ENCODE data around the gene RGS9BP.
"Not testable (repeated sequence)": the region's sequence is repeated elsewhere in the genome, so short reads cannot be mapped to it uniquely, and the experiment has no call there.

Gene RGS9BP

GRCh38 chr19:32700129-32700528, 24.5 kb downstream of the RGS9BP start:
- not testable (repeated sequence) for DNase-seq

- DNase-seq: no peak
These were observed 26.4 kb downstream of the RGS9BP start for GRCh38 chr19:32702010-32702409.

- DNase-seq: not testable (repeated sequence)
These were observed 28.4 kb downstream of the RGS9BP start for GRCh38 chr19:32704006-32704405.

GRCh38 chr19:32708457-32708856, 32.8 kb downstream of the RGS9BP start:
- no peak for DNase-seq

- DNase-seq: no peak
These were observed 33.4 kb downstream of the RGS9BP start for GRCh38 chr19:32709032-32709431.

- DNase-seq: no peak
These were observed 36.1 kb downstream of the RGS9BP start for GRCh38 chr19:32711747-32712146.

- DNase-seq: not testable (repeated sequence)
These were observed 40.6 kb downstream of the RGS9BP start for GRCh38 chr19:32716203-32716602.

- DNase-seq: no peak
These were observed 41.8 kb downstream of the RGS9BP start for GRCh38 chr19:32717496-32717895.

- DNase-seq: no peak
These were observed 42.6 kb downstream of the RGS9BP start for GRCh38 chr19:32718286-32718685.

GRCh38 chr19:32719611-32720059, 44.0 kb downstream of the RGS9BP start, which contains the start of gene TDRD12:
Gene TDRD12 (plus strand): TSS chr19:32719767. CDS start chr19:32720073, 306 bp downstream.
- no peak for DNase-seq

- no peak for DNase-seq
These were observed 44.7 kb downstream of the RGS9BP start for GRCh38 chr19:32720216-32720935.

- DNase-seq: no peak
These were observed 45.2 kb downstream of the RGS9BP start for GRCh38 chr19:32720936-32721250.

Data from GDM1 (cell line).